ENCODE data around the gene BTN2A1.
"Not testable (repeated sequence)": the region's sequence is repeated elsewhere in the genome, so short reads cannot be mapped to it uniquely, and the experiment has no call there.

BTN2A1 gene

GRCh38 chr6:26497610-26498009 is 39.9 kb downstream of the BTN2A1 start:
- DNase-seq: no peak

GRCh38 chr6:26500102-26500501 is 42.3 kb downstream of the BTN2A1 start, which contains the start of gene BTN1A1:
Gene BTN1A1 (plus strand): TSS chr6:26500303. CDS start chr6:26501287, 984 bp downstream.
- no peak for DNase-seq

- peak; percentile 48 for DNase-seq
Measured at GRCh38 chr6:26501482-26501986, 43.8 kb downstream of the BTN2A1 start.

GRCh38 chr6:26502165-26502564 is 44.4 kb downstream of the BTN2A1 start:
- peak; percentile 12 for DNase-seq

- no peak for DNase-seq
Measured at GRCh38 chr6:26502626-26503025, 44.9 kb downstream of the BTN2A1 start.

GRCh38 chr6:26507658-26508057 is 49.9 kb downstream of the BTN2A1 start:
- no peak for DNase-seq

- DNase-seq: not testable (repeated sequence)
Measured at GRCh38 chr6:26511033-26511432, 53.3 kb downstream of the BTN2A1 start.

- no peak for DNase-seq
Measured at GRCh38 chr6:26514984-26515383, 57.2 kb downstream of the BTN2A1 start.

- no peak for DNase-seq
Measured at GRCh38 chr6:26516481-26517427, 59.0 kb downstream of the BTN2A1 start.

Measured in NCI-H69 (cell line).